RWPE1 (cell line): ENCODE results near the gene ZBTB21.

Experiments used
- CTCF ChIA-PET: fragments of 350-600 bp; sonication (Branson Sonifier 250); formaldehyde crosslinking; extraction: SDS; loops from one replicate; lab custom pipeline; 2021; lab: Yijun Ruan, JAX
- POLR2A ChIA-PET: fragments of 400-600 bp; formaldehyde crosslinking; extraction: SDS; loops from one replicate; lab custom pipeline; 2020; ENCODE audit warnings: antibody characterized with exemption; ENCODE audit not compliant: low non-redundant PET; lab: Yijun Ruan, JAX
- DNase-seq: peaks from one replicate; pipeline ENCODE4 v3.0.0; 2012; ENCODE audit warnings: low spot score
- H3K27ac ChIP-seq: fragments of 450-650 bp; 2 replicates; pipeline ENCODE4 v1.5.1; 2017
- CTCF ChIP-seq: fragments of 450-650 bp; conservative IDR thresholded peaks from 2 replicates; pipeline ENCODE4 v1.5.1; 2017; ENCODE audit warnings: low read depth, mild to moderate bottlenecking

ZBTB21 gene

DNA sequence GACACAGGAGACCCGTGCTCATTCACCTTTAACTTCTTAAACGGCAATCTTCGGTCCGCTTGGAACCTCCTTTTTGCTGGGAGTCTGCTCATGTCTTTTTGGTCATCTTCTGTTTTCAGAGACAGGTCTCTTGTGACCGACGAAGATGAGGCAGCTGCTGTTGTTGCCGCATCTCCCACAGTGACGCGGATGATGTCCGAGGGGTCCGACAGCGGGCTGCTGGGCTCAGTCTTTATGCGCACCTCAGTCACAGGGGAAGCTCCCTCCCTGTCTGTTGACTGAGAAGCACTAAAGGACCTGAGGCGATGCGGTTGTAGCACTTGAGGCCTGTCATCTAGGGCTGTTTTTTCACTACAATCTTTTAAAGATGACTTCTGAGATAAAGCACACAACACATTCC lies 17.6 kb downstream of the ZBTB21 start:
- no peak for DNase-seq
- ChIA-PET CTCF (no interaction called here), POLR2A (no interaction called here)
- no peak overlapping the region for H3K27ac ChIP-seq
- no peak for TF ChIP-seq CTCF

- no peak overlapping the region for H3K27ac ChIP-seq
- DNase-seq: no peak
- TF ChIP-seq CTCF: no peak
- ChIA-PET CTCF (no interaction called here), POLR2A (no interaction called here)
Observed at GRCh38 chr21:41991659-41992058, 18.5 kb downstream of the ZBTB21 start.

GRCh38 chr21:41989698-41990097 lies 20.5 kb downstream of the ZBTB21 start:
- no peak overlapping the region for H3K27ac ChIP-seq
- DNase-seq: no peak
- POLR2A ChIA-PET: no interaction called here
- no peak for TF ChIP-seq CTCF
- CTCF ChIA-PET: no interaction called here

DNA sequence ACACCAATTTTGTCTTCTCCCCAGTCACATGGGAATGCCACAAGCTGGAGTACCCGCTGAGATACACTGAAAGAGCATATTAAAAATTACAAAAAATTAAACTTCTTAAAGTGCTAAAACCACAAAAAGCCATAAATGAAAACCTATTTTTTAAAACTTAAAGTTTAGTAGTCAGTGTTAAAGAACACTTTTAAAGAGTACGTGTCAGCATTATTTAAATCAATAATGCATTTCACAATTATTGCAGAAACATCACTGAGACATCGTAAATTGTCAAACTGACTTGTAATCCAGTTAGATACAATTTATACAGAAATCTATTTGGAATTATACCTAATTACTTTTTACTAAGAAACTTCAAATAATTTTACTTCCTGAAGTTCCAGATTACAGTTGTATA lies 22.9 kb downstream of the ZBTB21 start:
- no peak for TF ChIP-seq CTCF
- no peak overlapping the region for H3K27ac ChIP-seq
- POLR2A ChIA-PET: no interaction called here
- CTCF ChIA-PET: interaction anchor here (0.6 kb wide), 1 partner anchor 22 kb away, joined by 3 read pairs; no protein-coding TSS in a partner anchor
- DNase-seq: no peak

- ChIA-PET POLR2A (interaction anchor here (0.6 kb wide), 1 partner anchor 38 kb away, joined by 9 read pairs; no protein-coding TSS in a partner anchor), CTCF (no interaction called here)
- DNase-seq: no peak
- no peak overlapping the region for H3K27ac ChIP-seq
- TF ChIP-seq CTCF: no peak
Observed at GRCh38 chr21:41985662-41986416, 24.3 kb downstream of the ZBTB21 start.

- ChIA-PET CTCF (no interaction called here), POLR2A (no interaction called here)
- TF ChIP-seq CTCF: no peak
- H3K27ac ChIP-seq: no peak overlapping the region
- no peak for DNase-seq
Observed at GRCh38 chr21:41983229-41983628, 26.9 kb downstream of the ZBTB21 start.
